Pancreas (tissue), 10 donors: Measurements from ENCODE around the gene AGPAT1. TPM values are rescaled to one million over a fixed set of nuclear protein-coding genes. Genes with fewer than 3 reads are reported as not detected.

Experiments used
- ATAC-seq, 4 donors: fragments of 200-7000 bp; cut with Tn5 transposase; one replicate each; pipeline versions ENCODE4 v1.8.0 to v1.9.1; 2020; ENCODE audit warnings: mild to moderate bottlenecking in 4 of 4, moderate library complexity in 4 of 4
- DNase-seq, 6 donors: peaks; one replicate each; pipeline ENCODE4 v3.0.0-alpha.2; 2020
- FAIRE-seq: peaks from 2 replicates; lab custom pipeline; 2012; peaks lifted over from hg19 to GRCh38; lab: Jason Lieb, UNC
- H3K27ac ChIP-seq, 4 donors: fragments of 200-600 bp; sonication (generic); 1 replicate in 3 of 4; 2 replicates in 1 of 4; pipeline versions ENCODE4 v1.5.0 to v1.8.0; 2020
- H3K27me3 ChIP-seq, 4 donors: fragments of 200-600 bp; one replicate each; pipeline ENCODE4 v1.8.0; 2021
- H3K36me3 ChIP-seq, 3 donors: fragments of 200-600 bp; sonication (generic) in 1 of 3; one replicate each; pipeline versions ENCODE4 v1.5.0 to v1.8.0; 2020 to 2021
- H3K4me1 ChIP-seq, 3 donors: fragments of 200-600 bp; one replicate each; pipeline ENCODE4 v1.8.0; 2021
- H3K4me3 ChIP-seq, 4 donors: fragments of 200-600 bp; sonication (generic) in 2 of 4; one replicate each; pipeline versions ENCODE4 v1.5.0 to v1.8.0; 2020 to 2021
- H3K9me3 ChIP-seq, 4 donors: fragments of 200-600 bp; one replicate each; pipeline ENCODE4 v1.8.0; 2021
- CTCF ChIP-seq, 4 donors: fragments of 200-600 bp; sonication (generic) in 3 of 4; IDR thresholded peaks; one replicate each; pipeline versions ENCODE4 v1.5.0 to v1.8.0; 2021; ENCODE audit warnings: antibody characterized with exemption in 4 of 4
- WGBS, 2 donors: extraction: QIAGEN DNeasy Blood & Tissue Kit; methylation state at CpG; one replicate each; pipeline ENCODE4 v1.1.7; 2013; 5-methylcytosine and 5-hydroxymethylcytosine counted together
- intact Hi-C, 3 donors: fragments of 100-400 bp; cut with DNase I; formaldehyde crosslinking; loops; one replicate each; pipeline versions ENCODE4 v1.11.1 to v1.14.2; 2022
- polyA plus RNA-seq, 2 donors: library from polyadenylated mRNA; stranded (reverse); fragments of 200-250 nt; gene quantifications; one replicate each; pipeline ENCODE4 v1.2.3, GENCODE V29; 2013
- total RNA-seq, 6 donors: library from RNA; stranded (reverse); fragmentation: NEBNext Ultra II Directional in 4 of 6; extraction: Animal tissue kit (Norgen Biotek cat#: 25700) in 4 of 6; gene quantifications; one replicate each; pipeline versions ENCODE4 v1.2.1 to v1.2.4, GENCODE V29; 2021 to 2023
- donor health status: healthy with polysubstance abuse.
- donor health status: DM: no; HTN: no; CAD: no; lungs with moderate emphysema.
- donor health status: DM: no; HTN: no; CAD: no.
- donor health status: control.
- donor health status: control.
- donor health status: Bipolar disorder and iron deficiency.
- donor health status: DM: yes; HTN: yes; CAD: no.
- donor health status: DM: no; HTN: no; CAD: no.
- donor health status: DM: no; HTN: no; CAD: no.
- donor health status: DM: yes; HTN: yes; CAD: no.

AGPAT1 gene
- total and polyA plus RNA-seq, 8 donors = 10.1 to 28.1 (median 18.1) TPM

- peak; percentile 97 for FAIRE-seq
- H3K4me1 ChIP-seq = peaks cover 20 to 31% (median 24%) of the 10 kb centered on the region in 3 donors
Observed at GRCh38 chr6:32177788-32178546, 2.1 kb upstream of the AGPAT1 start, which contains the start of gene RNF5. TSS of gene RNF5 (plus strand) at chr6:32178405. CDS start at chr6:32178512, 107 bp downstream.

GRCh38 chr6:32177183-32177787 is 1.4 kb upstream of the AGPAT1 start:
- peaks cover 20 to 31% (median 24%) of the 10 kb centered on the region in 3 donors for H3K4me1 ChIP-seq
- DNase-seq = peak in 1 of 6 donors; percentile 40
- no peaks in the 10 kb centered on the region for H3K27me3 ChIP-seq
- intact Hi-C loops = no loop called here
- H3K9me3 ChIP-seq = no peaks in the 10 kb centered on the region
- peak overlapping the region; percentile 86 to 96 (median 90) for H3K27ac ChIP-seq
- no peak for TF ChIP-seq CTCF (IDR thresholded peaks at IDR 0.05)
- no peak for FAIRE-seq
- no peaks in the 10 kb centered on the region for H3K36me3 ChIP-seq
- ATAC-seq = peak; percentile 2 to 5 (median 3)
- 0 to 1% methylated on average over 20 of the region's 20 CpGs for WGBS, 2 donors
- H3K4me3 ChIP-seq = peak overlapping the region in 3 of 4 donors; percentile 9 to 88 (median 55)

More at GRCh38 chr6:32177788-32178546, 2.1 kb upstream of the AGPAT1 start, which contains the start of gene RNF5:
- peak; percentile 79 to 88 (median 82) for ATAC-seq
- 0% methylated on average over 33 of the region's 33 CpGs for WGBS, 2 donors
- peak; percentile 86 to 98 (median 95) for DNase-seq
- no peaks in the 10 kb centered on the region for H3K9me3 ChIP-seq
- H3K27ac ChIP-seq = peak within 1 kb of the TSS; percentile 86 to 96 (median 90)
- H3K36me3 ChIP-seq = no peaks in the 10 kb centered on the region
- TF ChIP-seq CTCF (IDR thresholded peaks at IDR 0.05) = no peak
- intact Hi-C loops = no loop called here
- peak within 1 kb of the TSS; percentile 28 to 88 (median 48) for H3K4me3 ChIP-seq
- no peaks in the 10 kb centered on the region for H3K27me3 ChIP-seq

- peak overlapping the region; percentile 86 to 96 (median 90) for H3K27ac ChIP-seq
Observed at GRCh38 chr6:32176476-32177182, 745 bp upstream of the AGPAT1 start.

GRCh38 chr6:32175322-32175710 is 568 bp downstream of the AGPAT1 start:
- Histone ChIP-seq H3K4me3 (peak overlapping the region in 3 of 4 donors; percentile 73 to 88 (median 75)), H3K27ac (peak overlapping the region in 1 of 4 donors; percentile 20), H3K36me3 (no peaks in the 10 kb centered on the region), H3K4me1 (peaks cover 20 to 31% (median 24%) of the 10 kb centered on the region in 3 donors), H3K27me3 (no peaks in the 10 kb centered on the region), H3K9me3 (no peaks in the 10 kb centered on the region)
- FAIRE-seq (no peak), DNase-seq (no peak), ATAC-seq (no peak)
- intact Hi-C loops = no loop called here
- no peak for TF ChIP-seq CTCF (IDR thresholded peaks at IDR 0.05)
- 7 to 17% methylated on average over 2 of the region's 2 CpGs for WGBS, 2 donors

More at GRCh38 chr6:32176476-32177182, 745 bp upstream of the AGPAT1 start:
- Histone ChIP-seq H3K9me3 (no peaks in the 10 kb centered on the region), H3K4me1 (peaks cover 20 to 31% (median 24%) of the 10 kb centered on the region in 3 donors), H3K36me3 (no peaks in the 10 kb centered on the region), H3K4me3 (peak overlapping the region in 3 of 4 donors; percentile 75 to 88 (median 79)), H3K27me3 (no peaks in the 10 kb centered on the region)
- FAIRE-seq = no peak
- ATAC-seq = no peak
- DNase-seq = no peak
- TF ChIP-seq CTCF (IDR thresholded peaks at IDR 0.05) = no peak
- WGBS, 2 donors = 19 to 23% methylated on average over 5 of the region's 5 CpGs
- intact Hi-C loops = no loop called here
